Large intestine (tissue), 3 donors: Measurements from ENCODE around the gene PC. TPM values are rescaled to one million over a fixed set of nuclear protein-coding genes. Genes with fewer than 3 reads are reported as not detected.

ENCODE experiments used
- DNase-seq, 2 donors: peaks; one replicate each; pipeline versions ENCODE4 v3.0.0 to v3.0.0-alpha.2; 2013
- H3K27ac ChIP-seq: one replicate; pipeline ENCODE4 v1.5.1; 2013; ENCODE audit warnings: low read length
- H3K27me3 ChIP-seq: 2 replicates; pipeline ENCODE4 v1.6.1; 2013; ENCODE audit warnings: low read length; ENCODE audit not compliant: control insufficient read depth, insufficient read depth
- H3K36me3 ChIP-seq: 2 replicates; pipeline ENCODE4 v1.6.1; 2013; ENCODE audit warnings: low read length; ENCODE audit not compliant: control insufficient read depth, insufficient read depth
- H3K4me1 ChIP-seq: one replicate; pipeline ENCODE4 v1.6.1; 2013; ENCODE audit warnings: low read length; ENCODE audit not compliant: control insufficient read depth, insufficient read depth
- H3K4me3 ChIP-seq: one replicate; pipeline ENCODE4 v1.5.1; 2013; ENCODE audit warnings: low read length
- H3K9me3 ChIP-seq: one replicate; pipeline ENCODE4 v1.6.1; 2013; ENCODE audit warnings: mild to moderate bottlenecking, low read depth, low read length, moderate library complexity; ENCODE audit not compliant: control insufficient read depth
- WGBS: methylation state at CpG from one replicate; pipeline ENCODE4 v1.1.5; 2013; ENCODE audit warnings: low lambda C conversion rate; ENCODE audit not compliant: insufficient coverage; 5-methylcytosine and 5-hydroxymethylcytosine counted together
- polyA plus RNA-seq: library from polyadenylated mRNA; unstranded; fragments of 120-200 nt; gene quantifications from one replicate; pipeline ENCODE4 v1.2.1, GENCODE V29; 2013

Gene PC
- polyA plus RNA-seq, 1 donor, result 12.5 TPM

- DNase-seq, result no peak
- no peak overlapping the region for H3K4me3 ChIP-seq
- no peaks in the 10 kb centered on the region for H3K9me3 ChIP-seq
- H3K27ac ChIP-seq, result no peak overlapping the region
- no peaks in the 10 kb centered on the region for H3K27me3 ChIP-seq
- H3K4me1 ChIP-seq, result no peaks in the 10 kb centered on the region
- no peaks in the 10 kb centered on the region for H3K36me3 ChIP-seq
- WGBS, result no CpG with 5 or more reads among the region's 4 CpGs
Observed at GRCh38 chr11:66929753-66930152, 28.4 kb downstream of the PC start.

GRCh38 chr11:66924272-66924671 lies 33.9 kb downstream of the PC start:
- Histone ChIP-seq H3K4me3 (no peak overlapping the region), H3K9me3 (no peaks in the 10 kb centered on the region), H3K27ac (no peak overlapping the region), H3K36me3 (no peaks in the 10 kb centered on the region), H3K27me3 (no peaks in the 10 kb centered on the region), H3K4me1 (no peaks in the 10 kb centered on the region)
- no CpG with 5 or more reads among the region's 1 CpG for WGBS
- DNase-seq, result no peak

DNA sequence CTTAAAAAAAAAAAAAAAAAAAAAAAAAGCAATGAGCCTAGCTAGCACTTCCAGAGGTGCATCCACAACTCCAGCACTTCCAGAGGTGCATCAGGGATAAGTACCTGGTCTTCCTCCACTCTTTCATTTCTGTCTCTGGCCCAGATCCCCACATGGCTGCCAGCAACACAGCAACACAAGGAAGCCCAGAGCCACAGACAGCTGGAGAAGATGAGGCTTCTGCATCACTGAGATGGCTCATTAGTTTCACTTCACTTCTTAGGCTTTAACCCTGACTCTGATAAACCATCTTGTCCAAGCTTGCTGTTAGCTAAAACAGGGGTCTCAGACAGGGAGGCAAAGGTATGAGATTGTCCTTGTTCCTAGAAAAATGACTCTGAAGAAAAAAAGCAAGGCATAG lies 35.6 kb downstream of the PC start:
- Histone ChIP-seq H3K27ac (no peak overlapping the region), H3K9me3 (no peaks in the 10 kb centered on the region), H3K4me3 (no peak overlapping the region), H3K27me3 (no peaks in the 10 kb centered on the region), H3K4me1 (no peaks in the 10 kb centered on the region), H3K36me3 (no peaks in the 10 kb centered on the region)
- no peak for DNase-seq

DNA sequence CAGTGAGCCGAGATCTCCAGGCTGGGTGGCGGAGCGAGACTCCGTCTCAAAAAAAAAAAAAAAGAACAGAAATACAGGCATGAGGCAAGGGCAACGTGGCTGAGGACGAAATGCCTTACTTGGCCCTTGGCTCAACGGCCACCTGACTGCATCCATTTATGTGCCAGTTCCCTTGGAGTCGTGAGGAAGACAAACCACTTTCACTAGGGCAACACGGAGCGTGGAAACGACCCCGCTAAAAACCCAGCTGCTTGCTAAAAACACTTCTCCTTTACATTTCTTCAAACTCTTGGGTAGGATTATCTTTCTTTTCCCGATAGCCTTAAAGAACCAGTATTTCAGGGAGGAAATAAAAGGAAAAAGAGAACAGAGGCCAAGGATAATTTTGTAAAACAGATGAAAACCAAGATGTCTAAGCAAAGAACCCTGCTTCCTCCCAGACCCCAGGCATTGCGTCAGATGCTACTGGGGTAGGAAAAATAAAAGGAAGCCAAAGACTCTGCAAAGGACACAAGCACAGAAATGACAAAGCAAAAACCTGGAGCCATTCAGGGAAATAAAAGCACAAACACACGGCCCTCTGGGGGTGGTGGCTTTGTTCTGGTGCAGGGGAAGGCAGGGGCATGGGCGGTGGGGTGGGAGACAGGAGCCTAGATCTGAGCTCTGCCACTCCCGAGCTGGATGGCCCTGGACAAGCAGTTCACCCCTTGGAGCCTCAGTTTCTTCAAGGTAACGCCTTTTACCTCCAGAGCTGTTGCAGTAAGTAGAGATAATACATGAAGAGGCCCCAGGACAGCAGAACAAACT lies 37.0 kb downstream of the PC start:
- no peaks in the 10 kb centered on the region for H3K9me3 ChIP-seq

GRCh38 chr11:66919923-66920322 lies 38.3 kb downstream of the PC start:
- no peaks in the 10 kb centered on the region for H3K4me1 ChIP-seq
- no peak overlapping the region for H3K27ac ChIP-seq
- H3K4me3 ChIP-seq, result no peak overlapping the region
- WGBS, result no CpG with 5 or more reads among the region's 6 CpGs
- no peaks in the 10 kb centered on the region for H3K9me3 ChIP-seq
- H3K36me3 ChIP-seq, result no peaks in the 10 kb centered on the region
- DNase-seq, result no peak
- no peaks in the 10 kb centered on the region for H3K27me3 ChIP-seq

More for the DNA sequence above, 37.0 kb downstream of the PC start:
- WGBS, result 80% methylated on average over 1 of the region's 18 CpGs
- no peaks in the 10 kb centered on the region for H3K4me1 ChIP-seq
- H3K27me3 ChIP-seq, result no peaks in the 10 kb centered on the region
- DNase-seq, result no peak
- no peak overlapping the region for H3K27ac ChIP-seq
- H3K36me3 ChIP-seq, result no peaks in the 10 kb centered on the region
- H3K4me3 ChIP-seq, result no peak overlapping the region

DNA sequence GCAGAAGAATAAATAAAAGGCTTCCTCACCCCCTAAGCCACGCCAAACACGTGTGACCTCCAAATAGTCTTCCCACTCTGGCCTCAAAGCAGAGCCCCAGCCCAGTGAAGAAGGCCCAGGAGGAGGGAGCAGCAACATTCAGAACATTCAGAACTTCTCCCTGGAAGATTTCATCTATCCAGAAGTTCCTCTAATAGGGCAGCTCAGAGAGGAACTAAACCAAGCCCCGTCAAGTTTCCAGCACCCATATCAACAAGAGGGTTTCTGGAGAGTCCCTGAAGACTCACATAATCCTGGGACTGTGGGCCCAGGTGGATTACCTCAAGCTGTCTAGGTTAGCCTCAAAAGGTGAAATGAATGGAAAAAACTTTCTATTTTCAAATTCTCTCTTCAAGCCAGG lies 39.4 kb downstream of the PC start:
- WGBS, result no CpG with 5 or more reads among the region's 3 CpGs
- DNase-seq, result no peak

GRCh38 chr11:66915866-66916265 lies 42.3 kb downstream of the PC start:
- WGBS, result 71% methylated on average over 3 of the region's 7 CpGs
- H3K4me1 ChIP-seq, result no peaks in the 10 kb centered on the region
- no peaks in the 10 kb centered on the region for H3K36me3 ChIP-seq
- H3K9me3 ChIP-seq, result no peaks in the 10 kb centered on the region
- no peak overlapping the region for H3K4me3 ChIP-seq
- no peak for DNase-seq
- no peak overlapping the region for H3K27ac ChIP-seq
- no peaks in the 10 kb centered on the region for H3K27me3 ChIP-seq

More for the DNA sequence above, 39.4 kb downstream of the PC start:
- no peak overlapping the region for H3K4me3 ChIP-seq
- H3K9me3 ChIP-seq, result no peaks in the 10 kb centered on the region
- no peaks in the 10 kb centered on the region for H3K36me3 ChIP-seq
- no peaks in the 10 kb centered on the region for H3K27me3 ChIP-seq
- no peaks in the 10 kb centered on the region for H3K4me1 ChIP-seq
- no peak overlapping the region for H3K27ac ChIP-seq

GRCh38 chr11:66915046-66915832 lies 42.9 kb downstream of the PC start:
- Histone ChIP-seq H3K4me1 (no peaks in the 10 kb centered on the region), H3K27ac (no peak overlapping the region), H3K9me3 (no peaks in the 10 kb centered on the region), H3K36me3 (no peaks in the 10 kb centered on the region), H3K4me3 (no peak overlapping the region), H3K27me3 (no peaks in the 10 kb centered on the region)
- WGBS, result no CpG with 5 or more reads among the region's 14 CpGs
- no peak for DNase-seq

DNA sequence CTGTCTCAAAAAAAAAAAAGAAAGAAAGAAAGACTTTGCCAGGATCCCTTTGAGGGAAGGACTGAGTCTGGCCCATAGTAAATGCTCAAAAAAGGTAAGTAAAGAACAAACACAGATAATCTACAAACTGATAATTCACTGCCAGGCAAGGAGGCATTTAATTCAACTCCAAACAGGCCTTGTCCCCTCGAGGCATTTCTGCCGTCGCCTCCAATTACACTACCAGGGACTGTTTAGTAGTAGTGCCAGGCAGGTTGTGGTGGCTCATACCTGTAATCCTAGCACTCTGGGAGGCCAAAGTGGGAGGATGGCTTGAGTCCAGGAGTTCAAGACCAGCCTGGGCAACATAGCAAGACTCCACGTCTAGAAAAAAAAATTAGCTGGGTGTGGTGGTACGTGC lies 43.7 kb downstream of the PC start:
- H3K9me3 ChIP-seq, result no peaks in the 10 kb centered on the region
- DNase-seq, result no peak
- H3K27me3 ChIP-seq, result no peaks in the 10 kb centered on the region
- no peaks in the 10 kb centered on the region for H3K36me3 ChIP-seq
- no peaks in the 10 kb centered on the region for H3K4me1 ChIP-seq
- no peak overlapping the region for H3K27ac ChIP-seq
- no CpG with 5 or more reads among the region's 5 CpGs for WGBS
- no peak overlapping the region for H3K4me3 ChIP-seq

GRCh38 chr11:66912911-66913310 lies 45.3 kb downstream of the PC start:
- DNase-seq, result no peak
- Histone ChIP-seq H3K27me3 (no peaks in the 10 kb centered on the region), H3K4me1 (no peaks in the 10 kb centered on the region), H3K4me3 (no peak overlapping the region), H3K9me3 (no peaks in the 10 kb centered on the region), H3K27ac (no peak overlapping the region), H3K36me3 (no peaks in the 10 kb centered on the region)
- no CpG with 5 or more reads among the region's 9 CpGs for WGBS
